Psoas muscle (tissue), 8 donors: ENCODE data around the gene SCYGR7. TPM values are rescaled to one million over a fixed set of nuclear protein-coding genes. Genes with fewer than 3 reads are reported as not detected.
A peak's percentile ranks its signal among the peaks of the same experiment; 100 is the strongest.

Experiments
- ATAC-seq, 4 donors: fragments of 200-7000 bp; cut with Tn5 transposase; one replicate each; pipeline ENCODE4 v1.9.1; 2020; ENCODE audit warnings: moderate library complexity in 3 of 4, mild to moderate bottlenecking in 2 of 4
- DNase-seq, 2 donors: peaks; one replicate each; pipeline ENCODE4 v3.0.0-alpha.2; 2020
- H3K27ac ChIP-seq: fragments of 200-600 bp; one replicate; pipeline ENCODE4 v1.8.0; 2022
- H3K27me3 ChIP-seq, 3 donors: fragments of 200-600 bp in 1 of 3; one replicate each; pipeline versions ENCODE4 v1.6.1 to v1.8.0; 2013 to 2022; ENCODE audit warnings: low read length in 2 of 3, mild to moderate bottlenecking in 2 of 3, moderate library complexity in 1 of 3; ENCODE audit not compliant: insufficient read depth in 3 of 3
- H3K36me3 ChIP-seq, 2 donors: fragments of 200-600 bp in 1 of 2; one replicate each; pipeline versions ENCODE4 v1.6.1 to v1.8.0; 2013 to 2022; ENCODE audit warnings: low read depth in 1 of 2, mild to moderate bottlenecking in 1 of 2, moderate library complexity in 1 of 2; ENCODE audit not compliant: insufficient read depth in 1 of 2
- H3K4me1 ChIP-seq: fragments of 200-600 bp; one replicate; pipeline ENCODE4 v1.8.0; 2022
- H3K4me3 ChIP-seq: fragments of 200-600 bp; one replicate; pipeline ENCODE4 v1.8.0; 2022; ENCODE audit warnings: mild to moderate bottlenecking
- H3K9me3 ChIP-seq: fragments of 200-600 bp; one replicate; pipeline ENCODE4 v1.8.0; 2022
- WGBS, 3 donors: extraction: QIAGEN DNeasy Blood & Tissue Kit; methylation state at CpG; one replicate each; pipeline versions ENCODE4 v1.1.6 to v1.1.7; 2013; 5-methylcytosine and 5-hydroxymethylcytosine counted together
- intact Hi-C, 2 donors: fragments of 100-400 bp; cut with DNase I; formaldehyde crosslinking; loops; one replicate each; pipeline versions ENCODE4 v1.11.0 to v1.14.2; 2022
- polyA plus RNA-seq, 3 donors: library from polyadenylated mRNA; stranded (reverse); fragments of 200-250 nt; gene quantifications; one replicate each; pipeline ENCODE4 v1.2.3, GENCODE V29; 2013
- total RNA-seq, 4 donors: library from RNA; stranded (reverse); fragmentation: NEBNext Ultra II Directional in 2 of 4; extraction: Animal tissue kit (Norgen Biotek cat#: 25700) in 2 of 4; gene quantifications; one replicate each; pipeline versions ENCODE4 v1.2.1 to v1.2.4, GENCODE V29; 2021 to 2023
- TF ChIP-seq, protein P1 (sequence below): fragments of 200-600 bp; IDR thresholded peaks from one replicate; pipeline ENCODE4 v1.8.0; 2022; ENCODE audit warnings: antibody characterized with exemption
- donor health status: healthy with polysubstance abuse.
- donor health status: DM: no; HTN: no; CAD: no; lungs with moderate emphysema.
- donor health status: Bipolar disorder and iron deficiency.
- donor health status: healthy.
- donor health status: DM: yes; HTN: yes; CAD: no.
- donor health status: DM: no; HTN: no; CAD: no.
- donor health status: DM: no; HTN: no; CAD: no.
- donor health status: DM: yes; HTN: yes; CAD: no.

Gene SCYGR7
- total and polyA plus RNA-seq, 7 donors: not detected

DNA sequence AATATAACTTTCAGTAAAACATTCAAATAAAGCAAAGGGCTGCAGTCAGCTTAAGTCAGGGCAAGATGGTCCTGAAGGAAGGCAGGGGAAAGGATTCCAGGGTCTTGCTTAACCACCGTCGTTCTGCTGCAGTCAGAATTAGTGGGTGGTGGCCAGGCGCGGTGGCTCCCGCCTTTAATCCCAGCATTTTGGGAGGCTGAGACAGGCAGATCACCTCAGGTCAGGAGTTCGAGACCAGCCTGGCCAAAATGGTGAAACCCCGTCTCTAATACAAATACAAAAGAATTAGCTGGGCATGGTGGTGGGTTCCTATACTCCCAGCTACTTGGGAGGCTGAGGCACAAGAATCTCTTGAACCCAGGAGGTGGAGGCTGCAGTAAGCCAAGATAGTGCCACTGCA lies 17.1 kb upstream of the SCYGR7 start:
- 90 to 94% (median 92%) methylated on average over 7 of the region's 7 CpGs for WGBS, 3 donors
- TF ChIP-seq, protein P1, sequence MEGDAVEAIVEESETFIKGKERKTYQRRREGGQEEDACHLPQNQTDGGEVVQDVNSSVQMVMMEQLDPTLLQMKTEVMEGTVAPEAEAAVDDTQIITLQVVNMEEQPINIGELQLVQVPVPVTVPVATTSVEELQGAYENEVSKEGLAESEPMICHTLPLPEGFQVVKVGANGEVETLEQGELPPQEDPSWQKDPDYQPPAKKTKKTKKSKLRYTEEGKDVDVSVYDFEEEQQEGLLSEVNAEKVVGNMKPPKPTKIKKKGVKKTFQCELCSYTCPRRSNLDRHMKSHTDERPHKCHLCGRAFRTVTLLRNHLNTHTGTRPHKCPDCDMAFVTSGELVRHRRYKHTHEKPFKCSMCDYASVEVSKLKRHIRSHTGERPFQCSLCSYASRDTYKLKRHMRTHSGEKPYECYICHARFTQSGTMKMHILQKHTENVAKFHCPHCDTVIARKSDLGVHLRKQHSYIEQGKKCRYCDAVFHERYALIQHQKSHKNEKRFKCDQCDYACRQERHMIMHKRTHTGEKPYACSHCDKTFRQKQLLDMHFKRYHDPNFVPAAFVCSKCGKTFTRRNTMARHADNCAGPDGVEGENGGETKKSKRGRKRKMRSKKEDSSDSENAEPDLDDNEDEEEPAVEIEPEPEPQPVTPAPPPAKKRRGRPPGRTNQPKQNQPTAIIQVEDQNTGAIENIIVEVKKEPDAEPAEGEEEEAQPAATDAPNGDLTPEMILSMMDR: no peak
- Histone ChIP-seq H3K4me1 (no peaks in the 10 kb centered on the region), H3K4me3 (no peak overlapping the region), H3K27ac (no peak overlapping the region), H3K36me3 (no peaks in the 10 kb centered on the region), H3K9me3 (no peaks in the 10 kb centered on the region), H3K27me3 (no peaks in the 10 kb centered on the region)
- ATAC-seq: no peak
- no peak for DNase-seq
- intact Hi-C loops: no loop called here

DNA sequence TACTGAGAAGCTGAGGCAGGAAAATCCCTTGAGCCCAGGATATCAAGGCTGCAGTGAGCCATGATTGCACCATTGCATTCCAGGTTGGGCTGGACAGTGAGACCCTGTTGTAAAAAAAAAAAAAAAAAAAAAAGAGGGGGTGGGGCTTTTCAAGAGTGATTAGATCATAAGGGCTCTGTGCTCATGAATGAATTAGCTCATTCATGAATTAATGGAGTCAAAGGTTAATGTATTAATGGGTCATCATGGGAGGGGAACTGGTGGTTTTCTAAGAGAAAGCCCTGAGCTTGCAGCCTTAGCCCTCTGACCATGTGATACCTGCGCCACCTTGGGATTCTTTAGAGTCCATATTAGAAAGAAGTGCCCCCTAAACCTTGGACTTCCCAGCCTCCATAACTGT lies 14.8 kb upstream of the SCYGR7 start:
- Histone ChIP-seq H3K4me3 (no peak overlapping the region), H3K27ac (no peak overlapping the region), H3K9me3 (no peaks in the 10 kb centered on the region), H3K4me1 (no peaks in the 10 kb centered on the region), H3K36me3 (no peaks in the 10 kb centered on the region), H3K27me3 (peaks cover 0 to 9% (median 0%) of the 10 kb centered on the region in 3 donors)
- WGBS, 3 donors: 45 to 100% (median 98%) methylated on average over 1 of the region's 1 CpG
- ATAC-seq: no peak
- intact Hi-C loops: no loop called here
- DNase-seq: no peak
- TF ChIP-seq, protein P1: no peak

DNA sequence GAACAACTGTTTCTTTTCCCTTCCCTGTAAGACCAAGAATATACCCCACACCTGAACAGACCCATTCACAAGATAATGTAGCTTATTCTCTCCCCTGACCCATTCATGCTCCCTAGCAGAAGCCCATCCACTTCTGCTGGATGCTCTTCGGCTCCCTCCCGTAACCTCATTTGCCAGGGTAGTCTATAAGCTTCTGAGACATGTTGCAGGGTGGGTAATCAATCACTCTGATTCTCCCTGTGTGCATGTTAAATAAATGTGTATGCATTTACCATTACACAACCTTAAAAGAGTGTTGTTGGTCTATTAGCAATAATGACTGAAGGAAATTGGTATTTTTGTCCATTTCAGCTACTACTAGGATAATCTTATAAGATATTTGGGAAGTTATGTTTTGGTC lies 11.6 kb upstream of the SCYGR7 start:
- Histone ChIP-seq H3K9me3 (no peaks in the 10 kb centered on the region), H3K27ac (no peak overlapping the region), H3K36me3 (no peaks in the 10 kb centered on the region), H3K27me3 (peaks cover 0 to 13% (median 0%) of the 10 kb centered on the region in 3 donors), H3K4me3 (no peak overlapping the region), H3K4me1 (no peaks in the 10 kb centered on the region)
- TF ChIP-seq, protein P1: no peak
- intact Hi-C loops: no loop called here
- 93 to 98% (median 98%) methylated on average over 2 of the region's 2 CpGs for WGBS, 3 donors
- no peak for ATAC-seq
- DNase-seq: no peak

DNA sequence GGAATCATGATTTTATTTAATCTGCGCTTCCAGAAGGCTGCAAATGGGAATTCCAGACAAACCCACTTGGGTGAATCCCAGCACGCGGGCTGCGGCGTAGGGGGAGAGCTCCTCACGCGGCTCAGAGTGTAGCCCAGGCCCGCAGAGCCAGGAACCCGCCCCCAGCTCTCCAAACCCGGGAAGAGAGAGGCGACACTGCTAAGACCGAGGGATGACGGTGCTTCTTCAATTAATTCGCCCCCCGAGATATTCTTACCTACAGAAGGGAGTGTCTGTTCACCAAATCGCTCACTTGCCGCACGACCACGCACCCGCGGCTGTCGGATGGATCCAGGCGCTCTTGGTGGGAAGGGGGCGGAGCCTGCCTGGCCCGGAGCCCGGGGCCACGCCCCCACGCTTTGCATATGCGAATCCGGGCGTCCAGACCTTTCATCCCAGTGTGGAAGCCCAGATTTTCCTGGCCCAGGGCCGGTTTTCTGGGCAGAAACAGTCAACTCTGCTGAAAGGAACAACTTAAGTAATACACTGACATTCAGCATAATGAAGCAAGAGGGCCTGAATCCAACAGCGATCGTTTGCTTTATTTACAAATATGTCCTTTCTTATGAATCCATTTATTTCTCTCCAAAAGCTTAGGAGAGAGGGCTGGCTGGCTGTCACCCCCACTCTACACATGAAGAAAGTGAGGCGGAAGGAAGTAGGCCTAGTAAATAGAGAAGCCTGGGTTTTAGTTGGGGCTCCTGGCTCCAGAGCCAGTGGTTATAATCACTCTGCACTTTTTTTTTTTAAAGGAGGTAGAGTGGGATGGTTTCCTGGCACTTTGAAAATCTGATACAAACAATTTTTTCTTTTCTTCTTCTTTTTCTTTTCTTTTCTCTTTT lies 10.2 kb upstream of the SCYGR7 start, which contains the start of gene SLC19A3:
TSS of gene SLC19A3 (minus strand) at position 342 of the 881 bp plus-strand sequence. CDS start 15,710 bp downstream, outside the sequence.
- no peaks in the 10 kb centered on the region for H3K9me3 ChIP-seq
- intact Hi-C loops: no loop called here
- ATAC-seq (peak in 3 of 4 donors; percentile 64 to 77 (median 72)), DNase-seq (peak; percentile 89)
- peaks cover 0 to 13% (median 0%) of the 10 kb centered on the region in 3 donors for H3K27me3 ChIP-seq
- H3K4me1 ChIP-seq: no peaks in the 10 kb centered on the region
- peak within 1 kb of the TSS; percentile 54 for H3K4me3 ChIP-seq
- H3K36me3 ChIP-seq: no peaks in the 10 kb centered on the region
- H3K27ac ChIP-seq: no peak within 1 kb of the TSS
- WGBS, 3 donors: 2 to 4% (median 4%) methylated on average over 35 of the region's 35 CpGs
- TF ChIP-seq, protein P1: no peak
